ENCODE measurements around the gene RASSF4. TPM values are rescaled to one million over a fixed set of nuclear protein-coding genes. Genes with fewer than 3 reads are reported as not detected.

RASSF4 gene
- total RNA-seq, 1 experiment from 2014 or later = 11.5 TPM

DNA sequence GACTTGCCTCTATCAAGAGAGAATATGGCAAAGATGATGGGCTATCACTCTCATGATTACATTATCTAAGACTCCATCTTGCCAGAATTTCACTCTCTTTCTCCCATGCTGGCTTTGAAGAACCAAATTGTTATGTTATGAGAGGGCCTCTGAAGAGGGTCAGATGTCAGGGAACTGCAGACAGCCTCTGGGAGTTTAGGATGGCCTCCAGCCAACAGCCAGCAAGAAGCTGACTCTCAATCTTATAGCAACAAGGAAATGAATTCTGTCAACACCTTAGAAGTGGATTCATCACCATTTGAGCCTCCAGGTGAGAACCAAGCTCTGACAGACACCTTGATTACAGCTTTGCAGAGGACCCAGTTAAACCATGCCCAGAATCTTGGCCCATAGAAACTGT lies 74.7 kb downstream of the RASSF4 start:
- Histone ChIP-seq H3K27me3 (ENCODE audit: insufficient read depth, low read length) (no peaks in the 10 kb centered on the region), H4K8ac (replicated peaks; ENCODE audit: insufficient read length, low read depth, low read length) (no peak overlapping the region), H4K20me1 (ENCODE audit: control insufficient read depth, insufficient read depth, insufficient read length) (no peaks in the 10 kb centered on the region), H3K27ac (ENCODE audit: insufficient read length, low read depth, low read length) (no peak overlapping the region), H4K5ac (ENCODE audit: insufficient read length, low read depth, low read length) (no peak overlapping the region), H2BK5ac (ENCODE audit: insufficient read length, low read length) (no peak overlapping the region), H2BK120ac (ENCODE audit: low read depth, low read length, poor library complexity, severe bottlenecking) (no peak overlapping the region), H3K23ac (ENCODE audit: insufficient read length, low read depth, low read length) (no peak overlapping the region), H3K9ac (ENCODE audit: extremely low read depth, insufficient read length, low read length) (no peak overlapping the region), H3K79me1 (ENCODE audit: insufficient read depth, low read depth, low read length, poor library complexity, severe bottlenecking) (no peaks in the 10 kb centered on the region), H2BK15ac (ENCODE audit: low read depth, low read length) (no peak overlapping the region), H3T11ph (ENCODE audit: low read length) (no peak overlapping the region), H4K91ac (ENCODE audit: insufficient read length, low read depth, low read length) (no peak overlapping the region), H3K23me2 (ENCODE audit: insufficient read length, low read depth, low read length, poor library complexity, severe bottlenecking) (no peaks in the 10 kb centered on the region), H3K79me2 (ENCODE audit: insufficient read depth, low read length) (no peaks in the 10 kb centered on the region), H2BK20ac (ENCODE audit: low read depth, low read length, poor library complexity, severe bottlenecking) (no peak overlapping the region), H2AK5ac (ENCODE audit: insufficient read length, low read length) (no peak overlapping the region), H3K14ac (ENCODE audit: insufficient read depth, low read length) (no peak overlapping the region), H3K4me1 (ENCODE audit: insufficient read depth, low read length) (no peaks in the 10 kb centered on the region), H2BK12ac (ENCODE audit: insufficient read length, low read depth, low read length) (no peak overlapping the region), H3K9me3 (ENCODE audit: control insufficient read depth, low read depth, low read length) (no peaks in the 10 kb centered on the region), H3K56ac (ENCODE audit: insufficient read length, low read depth, low read length) (no peak overlapping the region), H2AFZ (ENCODE audit: low read length) (no peak overlapping the region), H3K4ac (ENCODE audit: low read depth, low read length) (no peak overlapping the region), H3K18ac (ENCODE audit: insufficient read length, low read depth, low read length) (no peak overlapping the region), H3K4me2 (ENCODE audit: insufficient read depth, insufficient read length, low read length) (no peak overlapping the region)
- TF ChIP-seq, protein P1, sequence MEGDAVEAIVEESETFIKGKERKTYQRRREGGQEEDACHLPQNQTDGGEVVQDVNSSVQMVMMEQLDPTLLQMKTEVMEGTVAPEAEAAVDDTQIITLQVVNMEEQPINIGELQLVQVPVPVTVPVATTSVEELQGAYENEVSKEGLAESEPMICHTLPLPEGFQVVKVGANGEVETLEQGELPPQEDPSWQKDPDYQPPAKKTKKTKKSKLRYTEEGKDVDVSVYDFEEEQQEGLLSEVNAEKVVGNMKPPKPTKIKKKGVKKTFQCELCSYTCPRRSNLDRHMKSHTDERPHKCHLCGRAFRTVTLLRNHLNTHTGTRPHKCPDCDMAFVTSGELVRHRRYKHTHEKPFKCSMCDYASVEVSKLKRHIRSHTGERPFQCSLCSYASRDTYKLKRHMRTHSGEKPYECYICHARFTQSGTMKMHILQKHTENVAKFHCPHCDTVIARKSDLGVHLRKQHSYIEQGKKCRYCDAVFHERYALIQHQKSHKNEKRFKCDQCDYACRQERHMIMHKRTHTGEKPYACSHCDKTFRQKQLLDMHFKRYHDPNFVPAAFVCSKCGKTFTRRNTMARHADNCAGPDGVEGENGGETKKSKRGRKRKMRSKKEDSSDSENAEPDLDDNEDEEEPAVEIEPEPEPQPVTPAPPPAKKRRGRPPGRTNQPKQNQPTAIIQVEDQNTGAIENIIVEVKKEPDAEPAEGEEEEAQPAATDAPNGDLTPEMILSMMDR (conservative IDR thresholded peaks at IDR 0.05) = no peak
- no peaks in the 10 kb centered on the region for H3K4me1 Mint-ChIP-seq
- H3K9me3 Mint-ChIP-seq = peaks cover 26 to 32% of the 10 kb centered on the region in 2 experiments
- H3K4me3 Mint-ChIP-seq = no peak overlapping the region
- DNase-seq = no peak
- H3K36me3 Mint-ChIP-seq (ENCODE audit: insufficient read depth in 1 of 3, low read depth in 3 of 3) = peaks cover 4 to 23% (median 9%) of the 10 kb centered on the region in 3 experiments; a peak in 6 of 7 replicates
- peaks cover 2% of the 10 kb centered on the region; the same call in 1 of the 2 replicates for H3K27me3 Mint-ChIP-seq (ENCODE audit: low read depth)
- no peak overlapping the region for H3K27ac Mint-ChIP-seq
